HCT116 (cell line): ENCODE results near the gene C1orf94. TPM values are rescaled to one million over a fixed set of nuclear protein-coding genes. Genes with fewer than 3 reads are reported as not detected.

Experiments used
- ATAC-seq: fragments of 200-7000 bp; cut with Tn5 transposase; 2 replicates; pipeline ENCODE4 v1.9.1; 2020; ENCODE audit warnings: mild to moderate bottlenecking, moderate library complexity
- BruUV-seq: library from RNA; stranded (reverse); fragments of 400-500 nt; replicated peaks from 2 replicates; lab custom pipeline; 2021; lab: Mats Ljungman, UMichigan
- CTCF ChIA-PET: fragments of 300-600 bp; sonication (Branson Sonifier 250); formaldehyde crosslinking; loops from one replicate; lab custom pipeline; 2021; ENCODE audit warnings: antibody characterized with exemption; lab: Charles Lee
- POLR2A ChIA-PET: fragments of 300-600, 350-600 bp; sonication (Branson Sonifier 250); formaldehyde crosslinking; loops from one replicate; lab custom pipeline; 2021; ENCODE audit warnings: antibody characterized with exemption; lab: Charles Lee
- RAD21 ChIA-PET, 2 experiments: fragments of 300-600 bp; sonication (Branson Sonifier 250); formaldehyde crosslinking; loops; one replicate each; lab custom pipeline; 2023; ENCODE audit warnings: low total read pairs in 2 of 2; ENCODE audit not compliant: uncharacterized antibody in 2 of 2, unreplicated experiment in 2 of 2, low non-redundant PET in 1 of 2; lab: Charles Lee
- DNase-seq: peaks from one replicate; pipeline ENCODE4 v3.0.0-alpha.2; 2010; ENCODE audit warnings: low read depth, low spot score
- H2AFZ ChIP-seq: fragments of 200-600 bp; shearing (Covaris generic), sonication (generic); 2 replicates; pipeline ENCODE4 v1.6.1; 2017; ENCODE audit warnings: low read depth, mixed run types, mixed read lengths, antibody characterized with exemption, low read length; ENCODE audit not compliant: poor library complexity, severe bottlenecking
- H3K27ac ChIP-seq: 2 replicates; pipeline ENCODE4 v1.5.1; 2012; ENCODE audit warnings: low read depth, low read length
- H3K27me3 ChIP-seq: fragments of 200-600 bp; sonication (generic); 2 replicates; pipeline ENCODE4 v1.6.1; 2016; ENCODE audit warnings: mixed run types, low read length, mixed read lengths; ENCODE audit not compliant: insufficient read depth
- H3K36me3 ChIP-seq, 2 experiments: fragments of 200-500 bp in 1 of 2; fragments of 200-600 bp in 1 of 2; sonication (Bioruptor generic) in 1 of 2; sonication (generic) in 1 of 2; 2 replicates each; pipeline versions ENCODE4 v1.5.1 to v1.6.1; 2014 to 2016; ENCODE audit warnings: low read length in 2 of 2, inconsistent platforms in 1 of 2, mixed read lengths in 1 of 2, mixed run types in 1 of 2; ENCODE audit not compliant: insufficient read depth in 2 of 2, control insufficient read depth in 1 of 2
- H3K4me1 ChIP-seq, 2 experiments: fragments of 200-600 bp in 1 of 2; sonication (generic) in 1 of 2; 2 replicates each; pipeline versions ENCODE4 v1.5.1 to v1.6.1; 2012 to 2017; ENCODE audit warnings: low read length in 2 of 2, inconsistent platforms in 1 of 2, mild to moderate bottlenecking in 1 of 2, mixed read lengths in 1 of 2, mixed run types in 1 of 2, moderate library complexity in 1 of 2; ENCODE audit not compliant: insufficient read depth in 2 of 2, control insufficient read depth in 1 of 2
- H3K4me2 ChIP-seq: fragments of 200-600 bp; sonication (generic); 2 replicates; pipeline ENCODE4 v1.6.1; 2017; ENCODE audit warnings: mixed run types, low read length, mixed read lengths
- H3K4me3 ChIP-seq, 2 experiments: fragments of 200-600 bp in 1 of 2; sonication (generic) in 1 of 2; replicated peaks in 1 of 2; 2 replicates each; pipeline ENCODE4 v1.5.1; 2011 to 2016; ENCODE audit warnings: low read length in 2 of 2, control low read depth in 1 of 2, low read depth in 1 of 2, mild to moderate bottlenecking in 1 of 2, mixed read lengths in 1 of 2, mixed run types in 1 of 2
- H3K79me2 ChIP-seq: fragments of 200-600 bp; sonication (generic); 2 replicates; pipeline ENCODE4 v1.6.1; 2017; ENCODE audit warnings: mild to moderate bottlenecking, mixed run types, low read length, moderate library complexity, mixed read lengths; ENCODE audit not compliant: insufficient read depth
- H3K9ac ChIP-seq: fragments of 200-600 bp; sonication (generic); 2 replicates; pipeline ENCODE4 v1.6.1; 2016; ENCODE audit warnings: low read length, mixed read lengths
- H3K9me2 ChIP-seq: fragments of 200-600 bp; sonication (generic), shearing (Covaris generic); 2 replicates; pipeline ENCODE4 v1.6.1; 2017; ENCODE audit warnings: mixed run types, mild to moderate bottlenecking, moderate library complexity; ENCODE audit not compliant: insufficient read depth
- H3K9me3 ChIP-seq, 2 experiments: fragments of 200-500 bp in 1 of 2; fragments of 200-600 bp in 1 of 2; sonication (Bioruptor generic) in 1 of 2; sonication (generic) in 1 of 2; 2 replicates each; pipeline ENCODE4 v1.6.1; 2014 to 2017; ENCODE audit warnings: low read length in 2 of 2, mixed read lengths in 2 of 2, inconsistent platforms in 1 of 2, low read depth in 1 of 2, mild to moderate bottlenecking in 1 of 2, mixed run types in 1 of 2, moderate library complexity in 1 of 2; ENCODE audit not compliant: control insufficient read depth in 1 of 2, insufficient read depth in 1 of 2
- H4K20me1 ChIP-seq: fragments of 200-600 bp; sonication (generic), shearing (Covaris generic); 2 replicates; pipeline ENCODE4 v1.6.1; 2017; ENCODE audit warnings: mixed run types, mild to moderate bottlenecking, moderate library complexity; ENCODE audit not compliant: insufficient read depth
- CBX3 ChIP-seq: IDR thresholded peaks from 2 replicates; pipeline ENCODE4 v1.6.1; 2012; ENCODE audit warnings: low read depth
- EGR1 ChIP-seq: IDR thresholded peaks from 2 replicates; pipeline ENCODE4 v1.6.1; 2012; ENCODE audit warnings: low read depth
- ELF1 ChIP-seq: IDR thresholded peaks from 2 replicates; pipeline ENCODE4 v1.6.1; 2012; ENCODE audit warnings: low read depth, borderline replicate concordance
- EZH2 ChIP-seq: fragments of 200-600 bp; sonication (generic); IDR thresholded peaks from 2 replicates; pipeline ENCODE4 v1.6.1; 2017; ENCODE audit warnings: antibody characterized with exemption, mixed run types
- EZH2phosphoT487 ChIP-seq: fragments of 200-600 bp; IDR thresholded peaks from 2 replicates; pipeline ENCODE4 v1.6.1; 2018; ENCODE audit warnings: antibody characterized with exemption, borderline replicate concordance
- FOSL1 ChIP-seq: IDR thresholded peaks from 2 replicates; pipeline ENCODE4 v1.6.1; 2012; ENCODE audit warnings: low read depth
- JUND ChIP-seq: IDR thresholded peaks from 2 replicates; pipeline ENCODE4 v1.6.1; 2012
- POLR2A ChIP-seq: IDR thresholded peaks from 2 replicates; pipeline ENCODE4 v1.7.0; 2011; ENCODE audit warnings: borderline replicate concordance; ENCODE audit not compliant: insufficient read depth, insufficient read length; ENCODE audit errors: extremely low read depth
- POLR2AphosphoS5 ChIP-seq: IDR thresholded peaks from 2 replicates; pipeline ENCODE4 v1.6.1; 2011; ENCODE audit warnings: mild to moderate bottlenecking, low read depth, low read length, moderate library complexity
- RAD21 ChIP-seq: IDR thresholded peaks from 2 replicates; pipeline ENCODE4 v1.6.1; 2012; ENCODE audit warnings: low read depth, mild to moderate bottlenecking
- SRF ChIP-seq: IDR thresholded peaks from 2 replicates; pipeline ENCODE4 v1.6.1; 2012; ENCODE audit warnings: low read depth
- TCF7L2 ChIP-seq: IDR thresholded peaks from 2 replicates; pipeline ENCODE4 v1.7.0; 2011; ENCODE audit warnings: borderline replicate concordance, inconsistent platforms; ENCODE audit not compliant: insufficient read depth, insufficient read length; ENCODE audit errors: extremely low read depth
- YY1 ChIP-seq: IDR thresholded peaks from 2 replicates; pipeline ENCODE4 v1.6.1; 2011; ENCODE audit warnings: low read length, low read depth, moderate library complexity, mild to moderate bottlenecking; ENCODE audit not compliant: insufficient replicate concordance; ENCODE audit errors: extremely low read depth
- ZNF274 ChIP-seq: fragments of 200-500 bp; sonication (Bioruptor generic); IDR thresholded peaks from 2 replicates; pipeline ENCODE4 v1.6.1; 2014; ENCODE audit warnings: mild to moderate bottlenecking, low read depth, low read length, inconsistent platforms
- intact Hi-C: fragments of 100-400 bp; cut with micrococcal nuclease; formaldehyde crosslinking; loops from 2 replicates; pipeline ENCODE4 v1.10.0; 2022
- total RNA-seq: library from RNA; stranded (reverse); gene quantifications from one replicate; pipeline ENCODE4 v1.2.1, GENCODE V29; 2021; ENCODE audit not compliant: unreplicated experiment
- TF ChIP-seq, protein P1 (sequence below): IDR thresholded peaks from 2 replicates; pipeline ENCODE4 v1.6.1; 2012
- TF ChIP-seq, protein P2 (sequence below): IDR thresholded peaks from 2 replicates; pipeline ENCODE4 v1.6.1; 2011; ENCODE audit warnings: mild to moderate bottlenecking, low read length, moderate library complexity; ENCODE audit not compliant: insufficient replicate concordance; ENCODE audit errors: extremely low read depth
- TF ChIP-seq, protein P3 (sequence below): IDR thresholded peaks from 2 replicates; pipeline ENCODE4 v1.6.1; 2012

C1orf94 gene
- total RNA-seq, 1 experiment from 2014 or later: not detected

DNA sequence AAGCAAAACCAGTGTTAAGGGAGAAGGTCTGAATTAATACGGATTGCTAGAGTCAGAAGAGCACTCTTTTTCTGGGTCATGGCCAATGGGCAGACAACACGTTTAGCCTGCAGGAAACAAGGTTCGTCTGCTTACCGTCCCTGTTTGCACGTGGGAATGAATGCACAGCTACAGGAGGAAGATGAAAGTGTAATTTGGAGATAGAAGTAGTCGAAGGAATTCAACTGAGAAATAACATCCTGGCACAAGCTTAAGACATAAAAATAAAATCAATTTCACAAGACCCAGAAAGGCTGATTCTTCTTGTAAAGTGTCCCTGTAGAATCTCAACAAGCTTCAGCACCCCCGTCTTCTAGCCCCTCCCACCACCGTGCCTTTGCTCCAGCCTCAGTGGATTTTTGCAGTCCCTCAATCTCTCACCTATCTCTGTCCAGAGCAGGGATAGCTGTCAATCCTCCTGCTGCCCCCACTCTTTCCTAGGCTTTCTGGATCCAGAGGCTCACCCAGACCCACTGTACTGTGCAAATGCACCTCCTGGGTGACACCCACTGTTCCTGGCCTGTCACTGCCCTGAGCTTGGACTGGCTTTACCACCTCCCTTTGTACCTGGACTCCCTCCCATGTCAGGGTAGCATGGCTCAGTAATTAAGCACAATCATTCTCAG is 60.6 kb downstream of the C1orf94 start:
- no peaks in the 10 kb centered on the region for H3K9me2 ChIP-seq
- TF ChIP-seq FOSL1 (no peak), YY1 (no peak), RAD21 (no peak), TCF7L2 (no peak), EGR1 (no peak), ZNF274 (no peak), EZH2 (no peak), SRF (no peak), POLR2AphosphoS5 (no peak), JUND (no peak), POLR2A (no peak), ELF1 (no peak), EZH2phosphoT487 (no peak), CBX3 (no peak)
- TF ChIP-seq, protein P1, sequence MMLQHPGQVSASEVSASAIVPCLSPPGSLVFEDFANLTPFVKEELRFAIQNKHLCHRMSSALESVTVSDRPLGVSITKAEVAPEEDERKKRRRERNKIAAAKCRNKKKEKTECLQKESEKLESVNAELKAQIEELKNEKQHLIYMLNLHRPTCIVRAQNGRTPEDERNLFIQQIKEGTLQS: no peak
- TF ChIP-seq, protein P2, sequence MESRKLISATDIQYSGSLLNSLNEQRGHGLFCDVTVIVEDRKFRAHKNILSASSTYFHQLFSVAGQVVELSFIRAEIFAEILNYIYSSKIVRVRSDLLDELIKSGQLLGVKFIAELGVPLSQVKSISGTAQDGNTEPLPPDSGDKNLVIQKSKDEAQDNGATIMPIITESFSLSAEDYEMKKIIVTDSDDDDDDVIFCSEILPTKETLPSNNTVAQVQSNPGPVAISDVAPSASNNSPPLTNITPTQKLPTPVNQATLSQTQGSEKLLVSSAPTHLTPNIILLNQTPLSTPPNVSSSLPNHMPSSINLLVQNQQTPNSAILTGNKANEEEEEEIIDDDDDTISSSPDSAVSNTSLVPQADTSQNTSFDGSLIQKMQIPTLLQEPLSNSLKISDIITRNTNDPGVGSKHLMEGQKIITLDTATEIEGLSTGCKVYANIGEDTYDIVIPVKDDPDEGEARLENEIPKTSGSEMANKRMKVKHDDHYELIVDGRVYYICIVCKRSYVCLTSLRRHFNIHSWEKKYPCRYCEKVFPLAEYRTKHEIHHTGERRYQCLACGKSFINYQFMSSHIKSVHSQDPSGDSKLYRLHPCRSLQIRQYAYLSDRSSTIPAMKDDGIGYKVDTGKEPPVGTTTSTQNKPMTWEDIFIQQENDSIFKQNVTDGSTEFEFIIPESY: no peak
- TF ChIP-seq, protein P3, sequence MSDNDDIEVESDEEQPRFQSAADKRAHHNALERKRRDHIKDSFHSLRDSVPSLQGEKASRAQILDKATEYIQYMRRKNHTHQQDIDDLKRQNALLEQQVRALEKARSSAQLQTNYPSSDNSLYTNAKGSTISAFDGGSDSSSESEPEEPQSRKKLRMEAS: no peak
- TF ChIP-seq, all 23 proteins: peak for 0
- ChIA-PET POLR2A (no interaction called here), RAD21 (no interaction called here), CTCF (no interaction called here)
- no peaks in the 10 kb centered on the region for H3K36me3 ChIP-seq
- H3K27me3 ChIP-seq: peaks cover 13% of the 10 kb centered on the region
- intact Hi-C loops: no loop called here
- BruUV-seq: no TSS peak
- no peaks in the 10 kb centered on the region for H3K9me3 ChIP-seq
- no peak overlapping the region for H3K9ac ChIP-seq
- no peak overlapping the region for H3K4me2 ChIP-seq
- DNase-seq: no peak
- H3K4me1 ChIP-seq: no peaks in the 10 kb centered on the region
- H3K27ac ChIP-seq: no peak overlapping the region
- no peak overlapping the region for H3K4me3 ChIP-seq
- no peaks in the 10 kb centered on the region for H3K79me2 ChIP-seq
- no peak for ATAC-seq
- H2AFZ ChIP-seq: no peak overlapping the region
- no peaks in the 10 kb centered on the region for H4K20me1 ChIP-seq
